Astrocyte (in vitro differentiated cells and primary cell): ENCODE results near the gene NUTM2F. TPM values are rescaled to one million over a fixed set of nuclear protein-coding genes. Genes with fewer than 3 reads are reported as not detected.
"Not testable (repeated sequence)": the region's sequence is repeated elsewhere in the genome, so short reads cannot be mapped to it uniquely, and the experiment has no call there.

Experiments
- DNase-seq: peaks from one replicate; pipeline ENCODE4 v3.0.0-alpha.2; 2010; ENCODE audit warnings: low read depth
- FAIRE-seq: peaks from 2 replicates; lab custom pipeline; 2011; peaks lifted over from hg19 to GRCh38; lab: Jason Lieb, UNC
- H2AFZ ChIP-seq: 2 replicates; pipeline ENCODE4 v1.6.0; 2012; ENCODE audit warnings: low read depth, low read length, inconsistent platforms
- H3K27ac ChIP-seq: 2 replicates; pipeline ENCODE4 v1.5.1; 2011; ENCODE audit warnings: low read depth, low read length, inconsistent platforms
- H3K27me3 ChIP-seq: 2 replicates; pipeline ENCODE4 v1.6.0; 2011; ENCODE audit warnings: low read length, inconsistent platforms; ENCODE audit not compliant: insufficient read depth
- H3K36me3 ChIP-seq: 2 replicates; pipeline ENCODE4 v1.5.1; 2011; ENCODE audit warnings: low read length, inconsistent platforms; ENCODE audit not compliant: insufficient read depth
- H3K4me1 ChIP-seq: 2 replicates; pipeline ENCODE4 v1.5.1; 2011; ENCODE audit warnings: low read length, inconsistent platforms; ENCODE audit not compliant: insufficient read depth
- H3K4me2 ChIP-seq: 2 replicates; pipeline ENCODE4 v1.6.0; 2012; ENCODE audit warnings: low read length, inconsistent platforms
- H3K4me3 ChIP-seq: 2 replicates; pipeline ENCODE4 v1.5.1; 2011; ENCODE audit warnings: low read depth, mild to moderate bottlenecking, low read length, inconsistent platforms; ENCODE audit not compliant: insufficient read depth
- H3K79me2 ChIP-seq: 2 replicates; pipeline ENCODE4 v1.6.0; 2012; ENCODE audit warnings: mild to moderate bottlenecking, low read length, inconsistent platforms; ENCODE audit not compliant: insufficient read depth
- H3K9ac ChIP-seq: 2 replicates; pipeline ENCODE4 v1.6.0; 2012; ENCODE audit warnings: mild to moderate bottlenecking, low read length, inconsistent platforms
- H3K9me3 ChIP-seq: 2 replicates; pipeline ENCODE4 v1.5.1; 2012; ENCODE audit warnings: low read depth, mild to moderate bottlenecking, low read length, inconsistent platforms; ENCODE audit not compliant: insufficient read depth
- H4K20me1 ChIP-seq: 2 replicates; pipeline ENCODE4 v1.6.0; 2012; ENCODE audit warnings: low read length, inconsistent platforms; ENCODE audit not compliant: insufficient read depth
- H3K27ac Mint-ChIP-seq: one replicate; pipeline ENCODE4 v1.8.0; 2021; ENCODE audit warnings: mild to moderate bottlenecking, mixed read lengths; ENCODE audit not compliant: unreplicated experiment
- H3K27me3 Mint-ChIP-seq: one replicate; pipeline ENCODE4 v1.8.0; 2021; ENCODE audit warnings: low read depth, mixed read lengths; ENCODE audit not compliant: unreplicated experiment
- H3K36me3 Mint-ChIP-seq: one replicate; pipeline ENCODE4 v1.8.0; 2021; ENCODE audit warnings: low read depth, mixed read lengths; ENCODE audit not compliant: unreplicated experiment
- H3K4me1 Mint-ChIP-seq: one replicate; pipeline ENCODE4 v1.8.0; 2021; ENCODE audit warnings: low read depth, mixed read lengths; ENCODE audit not compliant: unreplicated experiment
- H3K4me3 Mint-ChIP-seq: one replicate; pipeline ENCODE4 v1.8.0; 2021; ENCODE audit warnings: mild to moderate bottlenecking, moderate library complexity, mixed read lengths; ENCODE audit not compliant: unreplicated experiment
- H3K9me3 Mint-ChIP-seq: one replicate; pipeline ENCODE4 v1.8.0; 2021; ENCODE audit warnings: mild to moderate bottlenecking, mixed read lengths; ENCODE audit not compliant: unreplicated experiment
- total RNA-seq: library from RNA; stranded (reverse); gene quantifications from 2 replicates; pipeline ENCODE4 v1.2.1, GENCODE V29; 2021

The NUTM2F gene
- total RNA-seq, 1 donor from 2014 or later: not detected

DNA sequence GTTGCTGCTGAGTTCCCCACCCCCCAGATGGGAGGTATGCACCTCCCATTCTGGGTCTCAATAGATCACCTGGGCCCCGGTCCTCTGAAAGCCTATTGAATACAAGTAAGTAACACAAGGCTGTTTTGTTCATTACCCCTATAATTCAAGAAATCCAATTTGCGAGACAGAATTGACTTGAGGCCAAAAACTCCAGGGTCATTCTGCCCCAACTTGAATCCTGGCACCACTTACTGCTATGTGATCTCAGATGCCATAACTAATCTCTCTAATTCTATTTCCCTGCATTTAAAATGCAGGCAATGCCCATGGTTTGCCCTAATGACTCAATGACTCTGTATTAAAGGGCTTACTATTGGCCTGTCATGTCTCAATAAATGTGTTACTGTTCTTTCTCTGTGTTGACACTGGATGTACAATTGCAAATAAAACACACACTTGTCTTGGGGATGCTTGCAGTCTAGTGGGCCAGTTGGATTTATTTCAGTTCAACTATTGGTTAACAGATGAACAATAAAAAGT is 35.7 kb upstream of the NUTM2F start:
- H3K27me3 ChIP-seq, H3K27me3 Mint-ChIP-seq, H3K9ac ChIP-seq, H3K4me1 ChIP-seq, H2AFZ ChIP-seq, H3K4me1 Mint-ChIP-seq, H3K4me3 Mint-ChIP-seq, H3K9me3 Mint-ChIP-seq, H3K4me2 ChIP-seq, FAIRE-seq, H4K20me1 ChIP-seq, H3K79me2 ChIP-seq, H3K4me3 ChIP-seq, H3K27ac Mint-ChIP-seq, H3K9me3 ChIP-seq, H3K27ac ChIP-seq, H3K36me3 ChIP-seq, DNase-seq, H3K36me3 Mint-ChIP-seq: not testable (repeated sequence)

DNA sequence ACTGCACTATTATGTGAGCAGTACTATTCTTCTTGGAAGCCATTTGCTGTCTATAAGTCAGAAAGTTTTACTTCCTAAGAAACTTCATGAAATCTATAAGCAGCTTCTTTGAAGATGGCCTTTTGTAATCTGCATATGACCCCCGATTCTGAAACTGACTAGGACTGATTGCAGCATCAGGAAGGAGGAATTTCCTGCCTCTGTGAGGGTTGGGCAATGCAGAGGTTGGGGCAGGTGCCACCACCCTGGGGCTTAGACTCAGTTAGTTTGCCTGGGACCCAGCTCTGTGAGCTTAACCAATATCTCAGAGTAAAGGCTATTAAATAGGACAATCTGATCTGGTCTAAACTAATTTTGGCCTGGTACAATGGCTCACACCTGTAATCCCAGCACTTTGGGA is 28.7 kb upstream of the NUTM2F start:
- H3K27me3 Mint-ChIP-seq, H3K4me1 Mint-ChIP-seq, H3K27ac Mint-ChIP-seq, H3K9me3 Mint-ChIP-seq, H2AFZ ChIP-seq, H3K36me3 Mint-ChIP-seq, H3K36me3 ChIP-seq, H3K79me2 ChIP-seq, H3K27ac ChIP-seq, DNase-seq, H3K4me1 ChIP-seq, H3K9me3 ChIP-seq, H3K4me3 ChIP-seq, H3K9ac ChIP-seq, H3K4me3 Mint-ChIP-seq, H3K27me3 ChIP-seq, H3K4me2 ChIP-seq, FAIRE-seq, H4K20me1 ChIP-seq: not testable (repeated sequence)

DNA sequence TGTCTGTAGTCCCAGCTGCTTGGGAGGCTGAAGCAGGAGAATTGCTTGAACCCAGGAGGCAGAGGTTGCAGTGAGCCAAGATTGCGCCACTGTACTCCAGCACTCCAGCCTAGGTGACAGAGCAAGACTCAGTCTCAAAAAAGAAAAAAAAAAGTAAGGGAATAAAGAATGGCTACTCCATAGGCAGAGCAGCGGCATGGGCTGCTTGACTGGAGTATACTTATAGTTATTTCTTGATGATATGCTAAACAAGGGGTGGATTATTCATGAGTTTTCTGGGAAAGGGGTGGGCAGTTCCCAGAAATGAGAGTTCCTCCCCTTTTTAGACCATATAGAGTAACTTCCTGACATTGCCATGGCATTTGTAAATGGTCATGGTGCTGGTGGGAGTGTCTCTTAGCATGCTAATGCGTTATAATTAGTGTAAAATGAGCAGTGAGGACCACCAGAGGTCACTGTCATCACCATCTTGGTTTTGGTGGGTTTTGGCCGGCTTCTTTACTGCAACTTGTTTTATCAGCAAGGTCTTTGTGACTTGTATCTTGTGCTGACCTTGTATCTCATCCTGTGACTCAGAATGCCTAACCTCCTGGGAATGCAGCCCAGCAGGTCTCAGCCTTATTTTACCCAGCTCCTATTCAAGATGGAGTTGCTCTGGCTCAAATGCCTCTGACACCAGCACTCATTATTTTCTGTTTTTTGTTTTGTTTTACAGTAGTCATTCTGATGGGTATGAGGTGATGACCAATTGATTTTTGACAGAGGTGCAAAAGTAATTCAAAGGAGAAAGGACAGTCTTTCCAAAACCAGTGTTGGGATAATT is 23.7 kb upstream of the NUTM2F start:
- not testable (repeated sequence) for H3K27me3 Mint-ChIP-seq, DNase-seq, FAIRE-seq, H3K27ac ChIP-seq, H3K36me3 ChIP-seq, H3K79me2 ChIP-seq, H3K36me3 Mint-ChIP-seq, H3K27me3 ChIP-seq, H3K9ac ChIP-seq, H4K20me1 ChIP-seq, H3K4me2 ChIP-seq, H3K4me3 Mint-ChIP-seq, H3K9me3 Mint-ChIP-seq, H2AFZ ChIP-seq, H3K9me3 ChIP-seq, H3K27ac Mint-ChIP-seq, H3K4me1 Mint-ChIP-seq, H3K4me1 ChIP-seq, H3K4me3 ChIP-seq

DNA sequence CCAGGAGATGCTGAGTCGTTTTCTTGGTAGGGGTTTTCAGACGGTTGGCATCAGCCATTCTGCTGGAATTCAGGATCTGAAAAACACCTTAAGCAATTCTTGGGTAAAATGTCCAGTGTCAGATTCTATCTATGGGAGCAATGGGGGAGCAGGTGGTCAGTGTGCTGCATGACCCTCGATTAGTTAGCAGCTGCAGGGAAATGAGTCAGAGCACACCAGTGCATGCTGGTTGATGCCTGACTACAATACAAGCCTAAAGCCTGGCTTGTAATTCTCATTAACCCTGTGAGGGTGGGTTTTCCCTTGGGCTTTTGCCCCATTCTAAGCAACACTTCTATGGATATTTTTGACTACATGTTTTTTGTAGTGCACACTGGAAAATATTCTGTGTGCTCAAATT is 20.3 kb upstream of the NUTM2F start:
- not testable (repeated sequence) for DNase-seq, H3K9me3 Mint-ChIP-seq, FAIRE-seq, H3K4me1 ChIP-seq, H3K4me2 ChIP-seq, H3K36me3 ChIP-seq, H4K20me1 ChIP-seq, H3K27me3 Mint-ChIP-seq, H3K4me1 Mint-ChIP-seq, H3K9ac ChIP-seq, H3K79me2 ChIP-seq, H3K4me3 ChIP-seq, H3K27ac ChIP-seq, H3K4me3 Mint-ChIP-seq, H3K36me3 Mint-ChIP-seq, H3K27ac Mint-ChIP-seq, H2AFZ ChIP-seq, H3K9me3 ChIP-seq, H3K27me3 ChIP-seq

DNA sequence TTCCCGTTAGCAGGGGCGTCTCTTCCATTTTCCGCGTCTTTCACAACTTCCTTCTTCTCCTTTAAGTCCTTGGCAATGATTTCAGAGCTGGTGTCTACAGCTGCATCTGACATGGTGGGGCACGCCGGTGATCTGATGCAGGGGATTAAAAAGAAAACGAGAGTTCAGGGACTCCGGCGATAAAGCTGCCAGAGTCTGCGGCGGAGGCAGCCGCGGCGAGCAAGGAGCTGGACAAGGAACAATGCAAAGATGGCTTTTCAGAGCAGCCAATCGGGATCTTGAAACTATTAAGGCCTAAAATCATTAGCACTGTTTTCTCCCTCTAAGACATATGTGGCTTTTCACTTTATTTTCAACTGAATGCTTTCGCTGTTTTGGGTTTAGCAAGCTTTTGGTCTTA is 19.0 kb upstream of the NUTM2F start:
- H3K4me2 ChIP-seq, H3K27ac Mint-ChIP-seq, H3K36me3 Mint-ChIP-seq, H3K36me3 ChIP-seq, H3K4me3 Mint-ChIP-seq, DNase-seq, H3K27ac ChIP-seq, H3K79me2 ChIP-seq, FAIRE-seq, H3K4me1 ChIP-seq, H3K4me3 ChIP-seq, H3K27me3 ChIP-seq, H3K27me3 Mint-ChIP-seq, H3K4me1 Mint-ChIP-seq, H2AFZ ChIP-seq, H3K9me3 ChIP-seq, H3K9me3 Mint-ChIP-seq, H4K20me1 ChIP-seq, H3K9ac ChIP-seq: not testable (repeated sequence)

DNA sequence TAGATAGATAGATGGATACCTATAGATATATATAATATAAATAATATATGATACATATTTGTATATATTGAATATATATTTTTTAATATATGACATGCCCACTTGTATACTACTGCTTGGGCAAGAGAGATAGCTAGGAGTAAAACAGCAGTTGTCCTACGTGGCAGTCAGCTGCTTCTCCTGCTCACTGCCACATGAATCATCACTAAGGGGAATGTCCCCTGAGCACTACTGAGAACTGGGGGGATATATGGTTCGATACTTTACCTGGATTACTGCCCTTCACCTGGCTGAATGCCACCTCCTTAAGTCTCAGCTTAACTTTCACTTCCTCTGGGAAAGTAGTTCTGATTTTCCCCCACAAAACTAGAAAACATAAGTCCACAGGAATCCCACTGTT is 13.3 kb upstream of the NUTM2F start:
- H3K27me3 ChIP-seq, FAIRE-seq, H3K4me1 ChIP-seq, H3K4me1 Mint-ChIP-seq, DNase-seq, H3K27ac Mint-ChIP-seq, H3K4me2 ChIP-seq, H3K36me3 ChIP-seq, H3K4me3 ChIP-seq, H3K9me3 Mint-ChIP-seq, H4K20me1 ChIP-seq, H3K9me3 ChIP-seq, H3K9ac ChIP-seq, H3K27me3 Mint-ChIP-seq, H2AFZ ChIP-seq, H3K27ac ChIP-seq, H3K36me3 Mint-ChIP-seq, H3K79me2 ChIP-seq, H3K4me3 Mint-ChIP-seq: not testable (repeated sequence)
